HEK293 (cell line): ENCODE data around the gene VSTM2L.

Experiments
- CTCF ChIA-PET: fragments of 350-600 bp; formaldehyde crosslinking; extraction: SDS; loops from one replicate; lab custom pipeline; 2021; ENCODE audit warnings: antibody characterized with exemption; lab: Yijun Ruan, JAX
- POLR2A ChIA-PET: fragments of 300-600 bp; formaldehyde crosslinking; extraction: SDS; loops from one replicate; lab custom pipeline; 2020; ENCODE audit warnings: antibody characterized with exemption, inconsistent platforms; lab: Yijun Ruan, JAX
- H3K27ac ChIP-seq: fragments of 200-500 bp; sonication (Bioruptor generic); 2 replicates; pipeline ENCODE4 v1.5.1; 2014; ENCODE audit warnings: low read depth, low read length, control low read depth, inconsistent platforms; ENCODE audit errors: extremely low read depth
- H3K36me3 ChIP-seq, 2 experiments: fragments of 200-500 bp in 1 of 2; sonication (Bioruptor generic) in 1 of 2; 1 replicate in 1 of 2; 2 replicates in 1 of 2; pipeline ENCODE4 v1.5.1; 2014 to 2017; ENCODE audit warnings: inconsistent platforms in 2 of 2, low read length in 2 of 2; ENCODE audit not compliant: control insufficient read depth in 2 of 2, insufficient read depth in 1 of 2
- H3K4me1 ChIP-seq: fragments of 200-500 bp; sonication (Bioruptor generic); 2 replicates; pipeline ENCODE4 v1.5.1; 2014; ENCODE audit warnings: mild to moderate bottlenecking, low read length, inconsistent platforms; ENCODE audit not compliant: control insufficient read depth, insufficient read depth
- H3K4me3 ChIP-seq: 2 replicates; pipeline ENCODE4 v1.5.1; 2011; ENCODE audit warnings: low read depth, mild to moderate bottlenecking, control low read depth, low read length, moderate library complexity
- H3K9me3 ChIP-seq: fragments of 200-500 bp; sonication (Bioruptor generic); 2 replicates; pipeline ENCODE4 v1.5.1; 2014; ENCODE audit warnings: low read depth, low read length, inconsistent platforms; ENCODE audit not compliant: control insufficient read depth, insufficient read depth
- EGR2 ChIP-seq: fragments of 450-650 bp; formaldehyde crosslinking; IDR thresholded peaks from 2 replicates; pipeline ENCODE4 v1.5.1; 2016; ENCODE audit warnings: low read depth, missing biosample characterization, missing genetic modification characterization
- HOXD13 ChIP-seq: sonication (generic); formaldehyde crosslinking; IDR thresholded peaks from 2 replicates; pipeline ENCODE4 v1.8.0; 2022; ENCODE audit warnings: missing genetic modification reagents, borderline replicate concordance
- OSR2 ChIP-seq: fragments of 450-650 bp; formaldehyde crosslinking; IDR thresholded peaks from 2 replicates; pipeline ENCODE4 v1.5.1; 2016; ENCODE audit warnings: missing biosample characterization, missing genetic modification characterization
- SCRT2 ChIP-seq: fragments of 450-650 bp; formaldehyde crosslinking; IDR thresholded peaks from 2 replicates; pipeline ENCODE4 v1.5.1; 2016; ENCODE audit warnings: missing biosample characterization, missing genetic modification characterization
- ZBTB20 ChIP-seq: fragments of 450-650 bp; formaldehyde crosslinking; IDR thresholded peaks from 2 replicates; pipeline ENCODE4 v1.5.1; 2016; ENCODE audit warnings: missing biosample characterization, missing genetic modification characterization
- ZBTB8A ChIP-seq: fragments of 450-650 bp; formaldehyde crosslinking; IDR thresholded peaks from 2 replicates; pipeline ENCODE4 v1.5.1; 2016; ENCODE audit warnings: missing biosample characterization, missing genetic modification characterization
- ZEB2 ChIP-seq: fragments of 450-650 bp; formaldehyde crosslinking; IDR thresholded peaks from 2 replicates; pipeline ENCODE4 v1.5.1; 2016; ENCODE audit warnings: missing biosample characterization, missing genetic modification characterization
- ZNF138 ChIP-seq: fragments of 450-650 bp; formaldehyde crosslinking; IDR thresholded peaks from 2 replicates; pipeline ENCODE4 v1.5.1; 2016; ENCODE audit warnings: missing biosample characterization, missing genetic modification characterization, borderline replicate concordance
- ZNF140 ChIP-seq: fragments of 450-650 bp; formaldehyde crosslinking; IDR thresholded peaks from 2 replicates; pipeline ENCODE4 v1.5.1; 2016; ENCODE audit warnings: missing biosample characterization, missing genetic modification characterization
- ZNF24 ChIP-seq: fragments of 450-650 bp; formaldehyde crosslinking; IDR thresholded peaks from 2 replicates; pipeline ENCODE4 v1.5.1; 2016; ENCODE audit warnings: missing biosample characterization, missing genetic modification characterization
- ZNF274 ChIP-seq, 2 experiments: fragments of 200-500 bp in 1 of 2; fragments of 450-650 bp in 1 of 2; sonication (Bioruptor generic) in 1 of 2; formaldehyde crosslinking in 1 of 2; IDR thresholded peaks; 2 replicates each; pipeline versions ENCODE4 v1.5.1 to v1.6.1; 2014 to 2016; ENCODE audit warnings: borderline replicate concordance in 1 of 2, inconsistent platforms in 1 of 2, low read length in 1 of 2, missing biosample characterization in 1 of 2, missing genetic modification characterization in 1 of 2
- ZNF391 ChIP-seq: fragments of 450-650 bp; formaldehyde crosslinking; IDR thresholded peaks from 2 replicates; pipeline ENCODE4 v1.5.1; 2016; ENCODE audit warnings: low read depth, missing biosample characterization, missing genetic modification characterization, borderline replicate concordance
- ZNF426 ChIP-seq: fragments of 450-650 bp; formaldehyde crosslinking; IDR thresholded peaks from 2 replicates; pipeline ENCODE4 v1.5.1; 2017; ENCODE audit warnings: missing biosample characterization, missing genetic modification characterization, mild to moderate bottlenecking, inconsistent platforms, moderate library complexity
- ZNF48 ChIP-seq: fragments of 450-650 bp; formaldehyde crosslinking; IDR thresholded peaks from 2 replicates; pipeline ENCODE4 v1.5.1; 2016; ENCODE audit warnings: missing biosample characterization, missing genetic modification characterization
- ZNF488 ChIP-seq: fragments of 450-650 bp; formaldehyde crosslinking; IDR thresholded peaks from 2 replicates; pipeline ENCODE4 v1.5.1; 2016; ENCODE audit warnings: missing biosample characterization, missing genetic modification characterization
- ZNF501 ChIP-seq: fragments of 450-650 bp; formaldehyde crosslinking; IDR thresholded peaks from 2 replicates; pipeline ENCODE4 v1.5.1; 2016; ENCODE audit warnings: missing biosample characterization, missing genetic modification characterization
- ZNF510 ChIP-seq: fragments of 450-650 bp; formaldehyde crosslinking; IDR thresholded peaks from 2 replicates; pipeline ENCODE4 v1.5.1; 2018; ENCODE audit warnings: mild to moderate bottlenecking, missing genetic modification characterization, missing biosample characterization; ENCODE audit not compliant: insufficient replicate concordance
- ZNF513 ChIP-seq: fragments of 450-650 bp; IDR thresholded peaks from 2 replicates; pipeline ENCODE4 v1.5.1; 2018; ENCODE audit warnings: missing biosample characterization, missing genetic modification characterization
- ZNF660 ChIP-seq: fragments of 450-650 bp; IDR thresholded peaks from 2 replicates; pipeline ENCODE4 v1.5.1; 2018; ENCODE audit warnings: missing biosample characterization, mild to moderate bottlenecking, missing genetic modification characterization
- ZNF701 ChIP-seq: fragments of 450-650 bp; formaldehyde crosslinking; IDR thresholded peaks from 2 replicates; pipeline ENCODE4 v1.5.1; 2016; ENCODE audit warnings: missing biosample characterization, missing genetic modification characterization
- ZNF704 ChIP-seq: fragments of 450-650 bp; formaldehyde crosslinking; IDR thresholded peaks from 2 replicates; pipeline ENCODE4 v1.5.1; 2016; ENCODE audit warnings: missing biosample characterization, missing genetic modification characterization
- ZNF843 ChIP-seq: fragments of 450-650 bp; formaldehyde crosslinking; IDR thresholded peaks from 2 replicates; pipeline ENCODE4 v1.5.1; 2016; ENCODE audit warnings: missing biosample characterization, missing genetic modification characterization
- ZSCAN30 ChIP-seq: fragments of 450-650 bp; IDR thresholded peaks from 2 replicates; pipeline ENCODE4 v1.5.1; 2018; ENCODE audit warnings: missing biosample characterization, mild to moderate bottlenecking, missing genetic modification characterization, moderate library complexity
- TF ChIP-seq, protein P1 (sequence below): fragments of 450-650 bp; formaldehyde crosslinking; IDR thresholded peaks from 2 replicates; pipeline ENCODE4 v1.5.1; 2016; ENCODE audit warnings: missing biosample characterization, missing genetic modification characterization
- TF ChIP-seq, protein P2 (sequence below): fragments of 450-650 bp; formaldehyde crosslinking; IDR thresholded peaks from 2 replicates; pipeline ENCODE4 v1.5.1; 2017; ENCODE audit warnings: missing biosample characterization, missing genetic modification characterization

The VSTM2L gene

GRCh38 chr20:37875460-37876175, 27.3 kb upstream of the VSTM2L start:
- no peak overlapping the region for H3K4me3 ChIP-seq
- H3K36me3 ChIP-seq: peaks cover 0 to 20% of the 10 kb centered on the region in 2 experiments; a peak in 1 of 3 replicates
- H3K9me3 ChIP-seq: no peaks in the 10 kb centered on the region
- H3K4me1 ChIP-seq: no peaks in the 10 kb centered on the region
- CTCF ChIA-PET: interaction anchor here (0.9 kb wide), 1 partner anchor 21 kb away, joined by 3 read pairs; no protein-coding TSS in a partner anchor
- no peak overlapping the region for H3K27ac ChIP-seq
- no peak for TF ChIP-seq ZNF426 (tag by site-specific recombination)
- TF ChIP-seq SCRT2 (tag by site-specific recombination): no peak
- TF ChIP-seq ZNF274 (IDR thresholded peaks at IDR 0.05; ENCODE audit: low read length): no peak
- no peak for TF ChIP-seq ZNF274 (tag by site-specific recombination; IDR thresholded peaks at IDR 0.05; ENCODE audit: borderline replicate concordance)
- no peak for TF ChIP-seq ZSCAN30 (tag by site-specific recombination)
- TF ChIP-seq ZNF48 (tag by site-specific recombination): no peak
- TF ChIP-seq ZNF513 (tag by site-specific recombination): no peak
- no peak for TF ChIP-seq ZBTB8A
- POLR2A ChIA-PET: no interaction called here

DNA sequence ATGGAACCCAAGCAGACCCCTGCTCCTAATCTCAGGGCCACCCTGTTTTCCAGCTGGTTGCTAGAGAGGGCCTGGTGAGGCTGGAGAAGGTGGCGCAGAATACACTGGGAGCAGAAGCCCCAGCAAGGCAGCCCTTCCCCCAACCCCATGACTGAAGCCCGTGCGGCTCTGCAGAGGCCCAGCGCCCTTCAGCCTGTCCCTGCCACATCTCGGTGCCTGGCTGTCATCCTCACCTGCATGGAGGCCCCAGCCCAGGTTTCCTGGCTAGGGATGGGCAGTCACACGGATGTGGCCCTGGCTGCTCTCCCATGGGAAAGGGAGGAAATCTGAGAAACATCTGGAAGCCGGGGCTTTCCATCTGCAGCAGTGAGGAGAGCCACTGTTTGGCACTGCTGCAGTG, 26.1 kb upstream of the VSTM2L start:
- TF ChIP-seq ZNF488 (tag by site-specific recombination) (no peak), ZNF391 (tag by site-specific recombination) (no peak), ZNF501 (tag by site-specific recombination) (no peak), EGR2 (tag by site-specific recombination) (no peak), ZNF704 (tag by site-specific recombination) (no peak), ZNF843 (no peak), ZBTB20 (tag by site-specific recombination) (no peak), ZNF138 (tag by site-specific recombination) (no peak), ZNF510 (tag by site-specific recombination) (no peak), ZNF24 (no peak), ZEB2 (no peak), HOXD13 (CRISPR knock-in tag) (no peak), ZNF701 (tag by site-specific recombination) (no peak), ZNF660 (tag by site-specific recombination) (no peak), OSR2 (tag by site-specific recombination) (no peak), ZNF140 (no peak)
- TF ChIP-seq, protein P1, sequence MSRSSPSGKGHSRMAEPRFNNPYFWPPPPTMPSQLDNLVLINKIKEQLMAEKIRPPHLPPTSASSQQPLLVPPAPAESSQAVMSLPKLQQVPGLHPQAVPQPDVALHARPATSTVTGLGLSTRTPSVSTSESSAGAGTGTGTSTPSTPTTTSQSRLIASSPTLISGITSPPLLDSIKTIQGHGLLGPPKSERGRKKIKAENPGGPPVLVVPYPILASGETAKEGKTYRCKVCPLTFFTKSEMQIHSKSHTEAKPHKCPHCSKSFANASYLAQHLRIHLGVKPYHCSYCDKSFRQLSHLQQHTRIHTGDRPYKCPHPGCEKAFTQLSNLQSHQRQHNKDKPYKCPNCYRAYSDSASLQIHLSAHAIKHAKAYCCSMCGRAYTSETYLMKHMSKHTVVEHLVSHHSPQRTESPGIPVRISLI: no peak
- TF ChIP-seq, protein P2, sequence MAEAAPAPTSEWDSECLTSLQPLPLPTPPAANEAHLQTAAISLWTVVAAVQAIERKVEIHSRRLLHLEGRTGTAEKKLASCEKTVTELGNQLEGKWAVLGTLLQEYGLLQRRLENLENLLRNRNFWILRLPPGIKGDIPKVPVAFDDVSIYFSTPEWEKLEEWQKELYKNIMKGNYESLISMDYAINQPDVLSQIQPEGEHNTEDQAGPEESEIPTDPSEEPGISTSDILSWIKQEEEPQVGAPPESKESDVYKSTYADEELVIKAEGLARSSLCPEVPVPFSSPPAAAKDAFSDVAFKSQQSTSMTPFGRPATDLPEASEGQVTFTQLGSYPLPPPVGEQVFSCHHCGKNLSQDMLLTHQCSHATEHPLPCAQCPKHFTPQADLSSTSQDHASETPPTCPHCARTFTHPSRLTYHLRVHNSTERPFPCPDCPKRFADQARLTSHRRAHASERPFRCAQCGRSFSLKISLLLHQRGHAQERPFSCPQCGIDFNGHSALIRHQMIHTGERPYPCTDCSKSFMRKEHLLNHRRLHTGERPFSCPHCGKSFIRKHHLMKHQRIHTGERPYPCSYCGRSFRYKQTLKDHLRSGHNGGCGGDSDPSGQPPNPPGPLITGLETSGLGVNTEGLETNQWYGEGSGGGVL: no peak
- Histone ChIP-seq H3K27ac (no peak overlapping the region), H3K36me3 (peaks cover 0 to 15% of the 10 kb centered on the region in 2 experiments; a peak in 1 of 3 replicates), H3K9me3 (no peaks in the 10 kb centered on the region), H3K4me3 (no peak overlapping the region), H3K4me1 (no peaks in the 10 kb centered on the region)
- POLR2A ChIA-PET: no interaction called here
- CTCF ChIA-PET: interaction anchor here (0.6 to 1.2 kb wide), 2 partner anchors 15 to 19 kb away, joined by 3 to 5 read pairs; no protein-coding TSS in a partner anchor
